Inferior parietal cortex (tissue), 1 donor: ENCODE data around the gene STON1.
"Not testable (repeated sequence)": the region's sequence is repeated elsewhere in the genome, so short reads cannot be mapped to it uniquely, and the experiment has no call there.

ENCODE experiments used
- DNase-seq: peaks from one replicate; pipeline ENCODE4 v3.0.0-alpha.2; 2016; ENCODE audit errors: extremely low spot score

Gene STON1

GRCh38 chr2:48617618-48618017, 87.7 kb downstream of the STON1 start, which contains the start of gene GTF2A1L:
Gene GTF2A1L, plus strand, starts transcription at chr2:48617856. Its CDS starts 19 bp downstream, at chr2:48617875.
- DNase-seq, result no peak

- DNase-seq, result no peak
These were observed 89.6 kb downstream of the STON1 start for GRCh38 chr2:48619526-48619925.

- no peak for DNase-seq
These were observed 90.7 kb downstream of the STON1 start for GRCh38 chr2:48620604-48621003.

GRCh38 chr2:48622691-48623090, 92.7 kb downstream of the STON1 start:
- not testable (repeated sequence) for DNase-seq

- DNase-seq, result no peak
These were observed 94.7 kb downstream of the STON1 start for GRCh38 chr2:48624696-48625095.

- no peak for DNase-seq
These were observed 96.1 kb downstream of the STON1 start for GRCh38 chr2:48626047-48626446.

- DNase-seq, result no peak
These were observed 103.2 kb downstream of the STON1 start for GRCh38 chr2:48633143-48633542.

- no peak for DNase-seq
These were observed 105.8 kb downstream of the STON1 start for GRCh38 chr2:48635786-48636185.

- DNase-seq, result no peak
These were observed 108.3 kb downstream of the STON1 start for GRCh38 chr2:48638261-48638660.
